Measurements from ENCODE around the gene PCBP2.

PCBP2 gene

GRCh38 chr12:53492830-53493609 lies 41.1 kb downstream of the PCBP2 start:
- DNase-seq (ENCODE audit: extremely low read depth in 1 of 2, low read depth in 1 of 2) = peak; percentile 54 to 80

- no peak for DNase-seq (ENCODE audit: extremely low read depth in 1 of 2, low read depth in 1 of 2)
Measured at GRCh38 chr12:53493610-53494391, 41.9 kb downstream of the PCBP2 start.

GRCh38 chr12:53495903-53496751 lies 44.2 kb downstream of the PCBP2 start:
- no peak for DNase-seq (ENCODE audit: extremely low read depth in 1 of 2, low read depth in 1 of 2)

GRCh38 chr12:53496752-53497032 lies 44.8 kb downstream of the PCBP2 start:
- no peak for DNase-seq (ENCODE audit: extremely low read depth in 1 of 2, low read depth in 1 of 2)

GRCh38 chr12:53497461-53497860 lies 45.6 kb downstream of the PCBP2 start:
- no peak for DNase-seq (ENCODE audit: extremely low read depth in 1 of 2, low read depth in 1 of 2)

- no peak for DNase-seq (ENCODE audit: extremely low read depth in 1 of 2, low read depth in 1 of 2)
Measured at GRCh38 chr12:53498235-53498630, 46.3 kb downstream of the PCBP2 start.

GRCh38 chr12:53499266-53500141 lies 47.6 kb downstream of the PCBP2 start, which contains the start of gene MAP3K12:
TSS of gene MAP3K12 (minus strand) at chr12:53499458. CDS start at chr12:53487391, 12,067 bp downstream.
- peak in 1 of 2 donors; percentile 39 for DNase-seq (ENCODE audit: extremely low read depth in 1 of 2, low read depth in 1 of 2)

- no peak for DNase-seq (ENCODE audit: extremely low read depth in 1 of 2, low read depth in 1 of 2)
Measured at GRCh38 chr12:53500142-53500775, 48.4 kb downstream of the PCBP2 start.

GRCh38 chr12:53500776-53501614 lies 49.1 kb downstream of the PCBP2 start, which contains the start of gene TARBP2:
TSS of gene TARBP2 (plus strand) at chr12:53501283. CDS start at chr12:53501409, 126 bp downstream.
- peak; percentile 94 to 97 for DNase-seq (ENCODE audit: extremely low read depth in 1 of 2, low read depth in 1 of 2)

- no peak for DNase-seq (ENCODE audit: extremely low read depth in 1 of 2, low read depth in 1 of 2)
Measured at GRCh38 chr12:53501615-53502181, 49.8 kb downstream of the PCBP2 start.

- no peak for DNase-seq (ENCODE audit: extremely low read depth in 1 of 2, low read depth in 1 of 2)
Measured at GRCh38 chr12:53502331-53502730, 50.4 kb downstream of the PCBP2 start.

GRCh38 chr12:53502983-53503728 lies 51.3 kb downstream of the PCBP2 start:
- DNase-seq (ENCODE audit: extremely low read depth in 1 of 2, low read depth in 1 of 2) = no peak

- no peak for DNase-seq (ENCODE audit: extremely low read depth in 1 of 2, low read depth in 1 of 2)
Measured at GRCh38 chr12:53504004-53504920, 52.4 kb downstream of the PCBP2 start.

GRCh38 chr12:53505086-53505485 lies 53.2 kb downstream of the PCBP2 start:
- no peak for DNase-seq (ENCODE audit: extremely low read depth in 1 of 2, low read depth in 1 of 2)

- no peak for DNase-seq (ENCODE audit: extremely low read depth in 1 of 2, low read depth in 1 of 2)
Measured at GRCh38 chr12:53505555-53506449, 53.9 kb downstream of the PCBP2 start.

- no peak for DNase-seq (ENCODE audit: extremely low read depth in 1 of 2, low read depth in 1 of 2)
Measured at GRCh38 chr12:53506450-53506785, 54.5 kb downstream of the PCBP2 start.

Data from activated CD8-positive, alpha-beta memory T cell treated with anti-CD3 and anti-CD28 coated beads for 1 hour (primary cell).